Chondrocyte (in vitro differentiated cells): Measurements from ENCODE around the gene CREG2. TPM values are rescaled to one million over a fixed set of nuclear protein-coding genes. Genes with fewer than 3 reads are reported as not detected.

Source experiments
- DNase-seq: peaks from one replicate; pipeline ENCODE4 v3.0.0; 2021; ENCODE audit warnings: mixed read lengths, low spot score
- H3K27ac Mint-ChIP-seq: one replicate; pipeline ENCODE4 v1.8.0; 2021; ENCODE audit warnings: mild to moderate bottlenecking, moderate library complexity, mixed read lengths; ENCODE audit not compliant: unreplicated experiment
- H3K27me3 Mint-ChIP-seq: 2 replicates; pipeline ENCODE4 v1.8.0; 2021; ENCODE audit warnings: low read depth, mixed read lengths
- H3K36me3 Mint-ChIP-seq: 2 replicates; pipeline ENCODE4 v1.8.0; 2021; ENCODE audit warnings: low read depth, mixed read lengths
- H3K4me1 Mint-ChIP-seq: 2 replicates; pipeline ENCODE4 v1.8.0; 2021; ENCODE audit warnings: low read depth, mild to moderate bottlenecking, mixed read lengths
- H3K4me3 Mint-ChIP-seq: one replicate; pipeline ENCODE4 v1.8.0; 2021; ENCODE audit warnings: mild to moderate bottlenecking, moderate library complexity, mixed read lengths; ENCODE audit not compliant: unreplicated experiment
- H3K9me3 Mint-ChIP-seq: 2 replicates; pipeline ENCODE4 v1.8.0; 2021; ENCODE audit warnings: low read depth, mixed read lengths
- CTCF ChIP-seq: fragments of 200-600 bp; sonication (generic); IDR thresholded peaks from 2 replicates; pipeline ENCODE4 v1.5.0; 2021; ENCODE audit warnings: antibody characterized with exemption, mild to moderate bottlenecking, moderate library complexity
- total RNA-seq: library from RNA; stranded (reverse); gene quantifications from 3 replicates; pipeline ENCODE4 v1.2.1, GENCODE V29; 2021

CREG2 gene
- total RNA-seq, 1 donor from 2014 or later: not detected

- TF ChIP-seq CTCF: no peak
- DNase-seq: no peak
- Mint-ChIP-seq H3K36me3 (peaks cover 2% of the 10 kb centered on the region), H3K27ac (no peak overlapping the region), H3K4me1 (no peaks in the 10 kb centered on the region), H3K27me3 (peaks cover 37% of the 10 kb centered on the region), H3K9me3 (no peaks in the 10 kb centered on the region), H3K4me3 (no peak overlapping the region)
Measured at GRCh38 chr2:101367508-101367907, 19.8 kb downstream of the CREG2 start.

GRCh38 chr2:101364878-101365277 is 22.4 kb downstream of the CREG2 start:
- H3K4me3 Mint-ChIP-seq: no peak overlapping the region
- DNase-seq: no peak
- no peak overlapping the region for H3K27ac Mint-ChIP-seq
- H3K9me3 Mint-ChIP-seq: no peaks in the 10 kb centered on the region
- H3K27me3 Mint-ChIP-seq: peaks cover 35% of the 10 kb centered on the region
- no peak for TF ChIP-seq CTCF
- no peaks in the 10 kb centered on the region for H3K4me1 Mint-ChIP-seq
- peaks cover 2% of the 10 kb centered on the region for H3K36me3 Mint-ChIP-seq

GRCh38 chr2:101362777-101363176 is 24.5 kb downstream of the CREG2 start:
- peaks cover 2% of the 10 kb centered on the region for H3K36me3 Mint-ChIP-seq
- H3K27ac Mint-ChIP-seq: no peak overlapping the region
- H3K4me3 Mint-ChIP-seq: no peak overlapping the region
- no peak for DNase-seq
- H3K4me1 Mint-ChIP-seq: no peaks in the 10 kb centered on the region
- H3K27me3 Mint-ChIP-seq: peaks cover 28% of the 10 kb centered on the region
- no peak for TF ChIP-seq CTCF
- no peaks in the 10 kb centered on the region for H3K9me3 Mint-ChIP-seq

- Mint-ChIP-seq H3K4me1 (no peaks in the 10 kb centered on the region), H3K27ac (no peak overlapping the region), H3K4me3 (no peak overlapping the region), H3K27me3 (peaks cover 28% of the 10 kb centered on the region), H3K36me3 (peaks cover 2% of the 10 kb centered on the region), H3K9me3 (no peaks in the 10 kb centered on the region)
- no peak for DNase-seq
- TF ChIP-seq CTCF: no peak
Measured at GRCh38 chr2:101362316-101362715, 25.0 kb downstream of the CREG2 start.

- Mint-ChIP-seq H3K27ac (no peak overlapping the region), H3K9me3 (no peaks in the 10 kb centered on the region), H3K36me3 (peaks cover 2% of the 10 kb centered on the region), H3K4me3 (no peak overlapping the region), H3K4me1 (peaks cover 1% of the 10 kb centered on the region), H3K27me3 (peaks cover 28% of the 10 kb centered on the region)
- DNase-seq: no peak
- no peak for TF ChIP-seq CTCF
Measured at GRCh38 chr2:101361522-101361921, 25.8 kb downstream of the CREG2 start.
